AG04449 (cell line): Measurements from ENCODE around the gene UBE3A.

Source experiments
- CTCF ChIA-PET: fragments of 350-600 bp; formaldehyde crosslinking; extraction: SDS; loops from one replicate; lab custom pipeline; 2021; ENCODE audit warnings: antibody characterized with exemption; lab: Yijun Ruan, JAX
- POLR2A ChIA-PET: fragments of 400-600, 350-600 bp; formaldehyde crosslinking; extraction: SDS; loops from one replicate; lab custom pipeline; 2020; ENCODE audit warnings: antibody characterized with exemption, inconsistent platforms; lab: Yijun Ruan, JAX
- DNase-seq: peaks from one replicate; pipeline ENCODE4 v3.0.0-alpha.2; 2010; ENCODE audit warnings: low read depth, low spot score
- H3K4me3 ChIP-seq: 2 replicates; pipeline ENCODE4 v1.5.1; 2011; ENCODE audit warnings: low read depth, mild to moderate bottlenecking, control low read depth, low read length
- CTCF ChIP-seq: IDR thresholded peaks from one replicate; pipeline ENCODE4 v1.5.1; 2011; ENCODE audit warnings: mild to moderate bottlenecking, moderate library complexity, low read length, control low read depth, inconsistent platforms; ENCODE audit not compliant: insufficient read depth; ENCODE audit errors: missing control alignments

UBE3A gene

GRCh38 chr15:25474251-25474650, 35.4 kb upstream of the UBE3A start:
- no peak for TF ChIP-seq CTCF
- ChIA-PET POLR2A (no interaction called here), CTCF (interaction anchor here (1.5 kb wide), 1 partner anchor 27 kb away, joined by 4 read pairs; no protein-coding TSS in a partner anchor)

GRCh38 chr15:25470230-25470629, 31.4 kb upstream of the UBE3A start:
- ChIA-PET POLR2A (no interaction called here), CTCF (no interaction called here)
- no peak for TF ChIP-seq CTCF
- H3K4me3 ChIP-seq: no peak overlapping the region
- DNase-seq: no peak

More at GRCh38 chr15:25474251-25474650, 35.4 kb upstream of the UBE3A start:
- H3K4me3 ChIP-seq: no peak overlapping the region
- no peak for DNase-seq

- no peak overlapping the region for H3K4me3 ChIP-seq
- CTCF ChIA-PET: no interaction called here
- no peak for DNase-seq
- POLR2A ChIA-PET: no interaction called here
- no peak for TF ChIP-seq CTCF
Observed at GRCh38 chr15:25469377-25469776, 30.6 kb upstream of the UBE3A start.

DNA sequence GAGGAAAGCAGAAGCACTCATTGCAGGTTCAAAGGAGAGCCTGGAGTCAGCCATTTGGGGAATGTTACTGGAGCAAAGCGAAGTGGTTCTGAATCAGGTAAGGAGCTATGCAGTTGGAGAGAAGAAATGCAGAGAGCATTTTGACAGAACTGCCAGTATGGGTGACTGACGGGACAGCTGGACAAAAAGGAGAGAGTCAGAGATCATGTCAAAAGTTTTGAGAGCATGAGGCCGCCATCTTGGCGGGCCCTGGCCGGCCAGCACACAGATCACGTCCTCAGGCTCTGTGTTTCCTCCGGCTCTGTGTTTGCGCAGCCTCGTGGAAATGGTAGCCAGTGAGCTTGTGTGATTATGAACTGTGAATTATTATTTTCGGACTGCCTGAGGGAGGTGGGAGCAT, 29.8 kb upstream of the UBE3A start:
- POLR2A ChIA-PET: no interaction called here
- H3K4me3 ChIP-seq: no peak overlapping the region
- CTCF ChIA-PET: no interaction called here
- DNase-seq: no peak
- no peak for TF ChIP-seq CTCF

- no peak for DNase-seq
Observed at GRCh38 chr15:25465835-25466234, 27.0 kb upstream of the UBE3A start.

GRCh38 chr15:25464784-25465183, 26.0 kb upstream of the UBE3A start:
- ChIA-PET CTCF (no interaction called here), POLR2A (no interaction called here)
- TF ChIP-seq CTCF: no peak
- H3K4me3 ChIP-seq: no peak overlapping the region
- DNase-seq: no peak

More at GRCh38 chr15:25465835-25466234, 27.0 kb upstream of the UBE3A start:
- CTCF ChIA-PET: no interaction called here
- H3K4me3 ChIP-seq: no peak overlapping the region
- POLR2A ChIA-PET: no interaction called here
- TF ChIP-seq CTCF: no peak
